ENCODE results near the gene MYOM3.

MYOM3 gene

DNA sequence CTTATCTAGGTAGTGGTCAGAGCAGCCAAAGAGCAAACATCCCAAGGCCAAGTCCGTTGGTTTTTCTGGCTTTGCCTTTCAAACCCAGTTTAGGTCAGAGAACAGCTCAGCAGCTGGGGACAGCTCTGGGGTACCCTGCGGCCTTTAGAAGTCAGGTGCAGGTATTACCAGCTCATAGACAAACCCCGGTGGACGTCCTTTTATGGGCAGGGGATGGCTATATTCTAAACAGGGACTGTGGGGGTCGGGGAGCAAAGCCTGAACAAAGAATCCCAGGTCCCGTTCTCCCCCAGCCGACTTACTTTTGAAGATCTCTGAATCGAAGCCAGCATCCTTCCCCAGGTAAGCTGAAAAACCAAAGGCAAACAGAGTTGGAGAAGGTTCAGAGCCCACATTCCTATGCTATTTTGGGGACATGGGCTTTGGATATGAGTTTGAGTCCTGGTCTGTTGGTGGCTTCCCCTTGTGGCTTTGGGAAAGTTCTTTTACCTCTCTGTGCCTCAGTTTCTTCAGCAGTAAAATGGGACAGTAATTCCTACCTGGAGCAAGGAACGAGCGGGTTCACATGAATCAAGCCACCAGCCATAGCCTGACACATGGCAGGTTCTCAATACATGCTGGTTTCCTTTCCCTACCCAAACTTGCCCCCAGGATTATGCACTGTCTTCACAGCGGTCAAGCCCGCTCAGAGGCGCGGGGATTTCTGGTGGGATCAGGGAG, 16.6 kb downstream of the MYOM3 start:
- DNase-seq = no peak

DNA sequence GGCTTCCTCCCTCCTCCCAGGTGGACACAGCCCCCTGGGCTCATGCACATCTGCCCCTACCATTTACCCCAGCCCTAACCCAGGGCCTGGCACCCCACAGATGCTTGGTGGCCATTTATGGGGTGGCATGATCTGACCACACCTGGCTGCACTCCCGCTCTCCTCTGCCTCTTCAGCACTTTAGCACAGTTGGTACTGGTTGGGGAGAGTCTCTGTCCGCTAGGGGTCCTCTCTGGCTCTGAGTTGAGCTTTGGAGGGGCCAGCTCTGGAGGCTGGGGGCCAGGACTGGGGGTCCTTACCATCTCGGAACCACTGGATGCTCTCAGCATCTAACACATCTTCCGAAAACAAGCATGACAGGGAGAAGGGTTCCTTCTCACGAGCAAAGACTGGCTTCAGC, 17.4 kb downstream of the MYOM3 start:
- no peak for DNase-seq

- DNase-seq = no peak
Measured at GRCh38 chr1:24093732-24094131, 18.2 kb downstream of the MYOM3 start.

DNA sequence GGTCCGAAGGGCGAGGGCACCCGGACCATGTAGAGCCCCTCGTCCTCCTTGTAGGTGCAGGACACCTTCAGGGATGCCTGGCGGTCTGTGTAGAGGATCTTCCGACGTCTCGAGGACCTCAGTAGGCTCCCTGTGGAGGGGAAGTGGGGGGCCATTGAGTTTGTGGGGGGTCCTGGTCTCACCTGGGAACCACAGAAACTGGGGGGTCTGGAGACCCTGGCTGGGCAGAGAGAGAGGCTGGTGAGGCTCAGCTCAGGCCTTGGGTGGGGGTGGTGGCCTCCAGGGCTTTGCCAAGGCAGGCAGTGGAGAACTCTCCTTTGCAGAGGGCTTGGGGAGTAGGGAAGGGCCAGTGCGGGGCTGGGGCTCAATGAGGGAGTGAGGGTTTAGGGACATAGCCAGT, 19.0 kb downstream of the MYOM3 start:
- no peak for DNase-seq

GRCh38 chr1:24091971-24092482, 19.9 kb downstream of the MYOM3 start:
- peak; percentile 28 to 48 for DNase-seq

DNA sequence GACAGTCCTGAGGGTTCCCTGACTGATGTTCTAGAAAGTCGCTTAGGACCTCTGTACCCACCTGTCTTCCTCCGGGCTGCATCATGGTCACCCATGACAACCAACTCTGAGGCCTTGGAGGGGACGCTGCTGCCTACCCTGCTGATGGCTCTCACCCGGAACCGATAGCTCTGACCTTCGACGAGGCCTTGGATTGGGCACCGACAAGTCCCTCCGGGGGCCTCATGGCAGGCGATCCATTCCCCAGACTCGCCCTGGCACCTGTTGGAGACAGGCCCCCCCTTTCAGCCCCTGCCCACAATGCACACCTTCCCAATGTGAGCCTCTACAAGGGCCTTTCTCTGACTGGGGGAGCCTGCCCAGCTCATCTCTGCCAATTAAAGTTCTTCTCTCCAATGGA, 21.2 kb downstream of the MYOM3 start:
- DNase-seq = no peak

GRCh38 chr1:24089743-24090555, 22.0 kb downstream of the MYOM3 start:
- no peak for DNase-seq

- DNase-seq = no peak
Measured at GRCh38 chr1:24089027-24089742, 22.8 kb downstream of the MYOM3 start.

- DNase-seq = no peak
Measured at GRCh38 chr1:24086466-24086865, 25.5 kb downstream of the MYOM3 start.

DNA sequence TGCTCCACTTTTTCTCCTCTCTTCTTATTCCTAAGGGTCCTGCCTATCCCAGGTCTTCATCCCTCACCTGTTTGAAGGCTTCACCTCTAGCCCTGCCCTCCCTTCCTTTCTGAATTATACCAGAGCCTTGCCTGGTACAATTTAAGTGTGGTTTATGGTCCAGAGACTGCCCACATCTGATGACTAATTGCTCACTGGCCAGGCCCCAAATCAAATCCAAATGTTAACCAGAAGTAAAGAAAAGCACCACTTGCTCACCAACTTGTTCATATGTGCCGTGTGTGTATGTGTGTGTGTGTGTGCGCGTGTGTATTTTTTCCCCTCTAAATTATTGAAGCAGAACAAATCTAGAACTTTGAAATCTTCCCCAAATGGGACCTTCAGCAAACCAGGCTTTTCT, 26.4 kb downstream of the MYOM3 start:
- DNase-seq = no peak

- no peak for DNase-seq
Measured at GRCh38 chr1:24085007-24085406, 26.9 kb downstream of the MYOM3 start.

DNA sequence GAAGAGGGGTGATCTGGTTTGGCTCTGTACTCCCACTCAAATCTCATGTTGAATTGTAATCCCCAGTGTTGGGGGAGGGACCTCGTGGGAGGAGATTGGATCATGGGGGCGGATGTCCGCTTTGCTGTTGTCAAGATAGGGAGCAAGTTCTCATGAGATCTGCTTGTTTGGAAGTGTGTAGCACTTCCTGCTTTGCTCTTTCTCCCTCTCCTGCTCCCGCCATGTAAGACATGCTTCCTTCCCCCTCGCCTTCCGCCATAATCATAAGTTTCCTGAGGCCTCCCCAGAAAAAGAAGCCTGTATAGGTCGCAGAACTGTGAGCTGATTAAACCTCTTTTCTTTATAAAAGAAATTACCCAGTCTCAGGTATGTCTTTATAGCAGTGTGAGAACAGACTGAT, 27.9 kb downstream of the MYOM3 start:
- no peak for DNase-seq

DNA sequence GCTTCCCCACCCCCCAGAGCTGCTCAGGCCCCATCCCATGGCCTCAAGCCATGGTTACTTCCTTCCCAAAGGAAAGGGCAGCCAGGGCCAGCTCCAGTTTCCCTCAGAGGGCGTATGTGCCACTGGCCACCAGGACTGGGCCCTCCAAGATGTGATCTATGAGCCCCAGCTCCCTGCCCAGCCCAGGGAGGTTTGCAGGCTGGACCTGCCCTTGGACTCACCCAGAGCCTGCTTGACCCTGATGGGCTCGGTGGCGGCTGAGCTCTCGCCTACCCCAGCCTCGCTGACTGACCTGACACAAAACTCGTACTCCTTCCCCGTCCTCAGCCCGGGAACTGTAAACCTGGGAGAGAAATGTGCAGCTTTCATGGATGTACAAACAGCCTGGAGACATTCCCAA, 29.6 kb downstream of the MYOM3 start:
- DNase-seq = no peak

- no peak for DNase-seq
Measured at GRCh38 chr1:24081190-24081589, 30.7 kb downstream of the MYOM3 start.

DNA sequence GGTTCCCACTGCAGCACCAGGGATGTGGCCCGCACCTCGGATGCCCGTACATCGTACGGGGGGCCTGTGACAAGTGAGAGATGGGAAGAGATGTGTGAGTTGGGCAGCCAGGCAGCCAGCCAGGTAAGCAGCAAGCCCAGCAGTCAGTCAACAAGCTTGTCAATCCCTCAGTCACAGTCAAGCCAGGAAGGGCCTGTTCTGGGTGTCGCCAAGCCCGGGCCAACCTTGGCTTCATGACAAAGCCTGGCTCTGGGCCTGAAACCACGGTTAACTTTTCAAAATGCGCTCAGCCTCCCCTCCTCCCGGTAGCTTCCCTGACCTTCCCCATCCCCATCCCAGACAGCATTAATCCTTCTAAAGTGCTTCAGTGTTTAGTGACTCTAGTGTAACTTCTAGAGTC, 31.8 kb downstream of the MYOM3 start:
- DNase-seq = no peak

DNA sequence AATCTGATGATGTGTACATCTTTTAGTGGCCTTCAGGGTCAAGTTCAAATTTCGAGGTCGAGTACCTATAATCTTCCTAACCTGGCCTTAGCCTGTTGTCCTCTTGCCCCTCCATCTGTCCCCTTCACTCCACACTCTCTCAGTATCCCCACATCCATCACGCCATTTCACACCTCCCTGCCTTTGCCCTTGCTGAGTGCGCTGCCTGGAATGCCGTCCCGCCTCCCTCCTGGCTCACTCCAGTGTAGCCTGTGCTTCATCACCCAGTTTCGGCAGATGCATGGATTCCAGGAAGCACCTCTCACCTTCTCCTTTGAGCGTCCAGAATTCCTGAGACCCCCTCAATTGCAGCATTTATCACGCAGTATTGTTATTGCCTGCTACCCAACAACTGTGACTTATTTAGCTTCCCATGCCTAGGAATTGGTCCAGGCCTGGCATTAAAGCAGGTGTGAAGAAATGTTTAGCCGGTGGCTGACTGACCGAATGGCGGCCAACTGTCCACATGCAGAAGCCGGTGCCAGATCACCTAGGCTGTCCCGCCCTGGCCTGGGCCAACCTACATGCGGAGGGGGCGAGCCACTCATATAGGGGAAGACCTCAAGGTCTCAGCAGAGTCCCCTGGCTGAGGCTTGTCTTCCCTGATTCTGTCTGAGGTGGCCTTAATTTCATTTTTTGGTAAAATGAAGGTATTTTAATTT, 34.5 kb downstream of the MYOM3 start:
- no peak for DNase-seq

DNA sequence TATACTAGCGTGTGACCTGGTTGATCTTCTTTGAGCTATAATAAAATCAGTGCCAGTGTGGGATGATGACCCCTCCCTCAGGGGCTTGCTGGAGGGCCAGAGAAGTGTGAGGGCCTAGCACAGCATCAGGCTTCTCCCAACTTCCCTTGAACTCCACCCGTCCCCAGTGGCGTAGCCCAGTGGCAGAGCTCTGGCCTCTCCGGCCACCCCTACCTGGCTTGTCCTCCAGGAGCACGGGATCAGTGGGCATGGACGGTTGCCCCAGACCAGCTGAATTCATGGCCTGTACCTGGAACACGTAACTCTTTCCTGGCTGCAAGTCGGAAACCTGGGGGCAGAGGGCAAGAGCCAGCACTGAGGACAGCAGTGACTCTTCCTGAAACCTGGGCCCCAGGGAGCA, 36.0 kb downstream of the MYOM3 start:
- no peak for DNase-seq

DNA sequence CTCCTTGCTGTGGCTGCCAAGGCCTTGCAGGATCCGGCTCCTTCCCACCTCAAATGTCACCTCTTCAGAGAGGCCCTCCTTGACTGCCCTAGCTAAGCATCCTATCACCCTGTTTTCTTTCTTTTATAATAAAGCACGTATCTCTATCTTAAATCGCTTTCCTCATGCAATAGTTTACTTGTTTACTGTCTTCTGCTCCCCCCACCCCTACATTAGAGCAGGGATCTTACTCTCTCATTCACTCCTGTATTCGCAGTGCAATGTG, 36.4 kb downstream of the MYOM3 start:
- DNase-seq = no peak

GRCh38 chr1:24074817-24075589, 36.9 kb downstream of the MYOM3 start:
- no peak for DNase-seq

DNA sequence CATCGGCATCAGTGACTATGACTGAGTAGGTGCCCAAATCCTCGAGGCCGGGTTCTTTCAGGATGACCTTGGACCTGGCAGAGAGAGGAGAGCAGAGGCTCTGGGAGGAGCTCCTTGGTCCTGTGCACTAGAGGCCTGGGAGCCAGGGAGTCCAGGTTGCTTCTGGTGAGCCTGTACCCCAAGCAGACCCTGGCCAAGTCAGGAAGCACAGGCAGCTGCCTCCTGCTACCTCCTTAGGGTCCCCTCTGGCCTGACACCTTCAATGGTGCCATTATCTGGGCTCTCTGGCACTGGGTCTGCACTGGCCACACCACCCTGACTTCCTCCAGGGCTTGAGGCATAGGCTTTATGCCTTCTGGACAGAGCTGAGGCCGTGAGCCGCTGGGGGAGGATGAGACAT, 37.7 kb downstream of the MYOM3 start:
- DNase-seq = no peak

DNA sequence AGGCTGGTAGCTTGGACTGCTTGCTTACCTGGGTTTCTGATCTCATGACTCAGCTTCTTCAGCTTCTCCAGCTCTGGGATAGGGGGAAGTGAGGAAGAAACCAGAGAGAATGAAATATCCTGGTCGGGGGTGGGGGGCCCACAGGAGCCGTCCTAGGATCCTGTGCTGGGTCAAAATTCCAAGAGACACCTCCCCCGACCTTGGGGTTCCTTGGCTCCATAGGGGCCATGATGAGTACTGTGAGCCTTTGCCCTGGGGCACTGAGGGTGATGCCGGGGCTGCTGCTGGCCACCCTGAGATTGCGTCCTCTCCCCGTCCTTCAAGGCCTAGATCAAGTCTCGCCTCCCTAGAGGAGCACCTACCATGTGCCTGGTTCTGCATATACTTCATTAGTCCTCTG, 40.0 kb downstream of the MYOM3 start:
- DNase-seq = no peak

DNA sequence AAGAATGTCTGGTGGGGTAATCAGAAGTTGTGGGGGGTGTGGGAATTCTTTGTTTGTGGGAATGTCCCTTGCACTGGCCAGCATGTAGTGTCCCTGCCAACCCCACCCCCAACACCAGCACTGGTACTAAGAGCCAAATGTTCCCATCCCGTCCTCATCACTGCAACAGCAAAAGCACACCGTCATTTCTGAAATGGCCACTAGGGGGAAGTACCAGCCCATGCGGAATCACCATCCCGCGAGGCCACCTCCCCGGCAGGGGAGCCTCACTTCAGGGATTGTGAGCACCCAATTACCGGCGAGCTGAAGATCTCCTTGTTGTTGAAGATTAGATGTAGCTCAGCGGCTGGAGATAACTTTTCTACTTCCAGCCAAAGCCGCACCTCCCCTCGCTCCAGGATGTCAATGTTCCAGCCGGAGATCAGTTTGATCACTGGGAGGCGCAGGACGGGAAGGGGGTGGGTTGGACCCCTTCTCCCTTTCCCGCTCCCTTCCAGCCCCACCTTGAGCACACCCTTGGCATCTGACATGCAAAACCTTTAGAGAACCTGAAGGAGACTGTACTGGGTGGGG, 41.0 kb downstream of the MYOM3 start:
- DNase-seq = peak; percentile 79 to 84
